NOMO-1 treated with DMSO at 0.1 percent for 48 hours (cell line): ENCODE data around the gene WDCP.
A peak's percentile ranks its signal among the peaks of the same experiment; 100 is the strongest.
"Not testable (repeated sequence)": the region's sequence is repeated elsewhere in the genome, so short reads cannot be mapped to it uniquely, and the experiment has no call there.

Experiments
- DNase-seq: peaks from one replicate; lab custom pipeline; 2025; ENCODE audit not compliant: unreplicated experiment; lab: John Stamatoyannopoulos, UW

WDCP gene

GRCh38 chr2:24072259-24072658 lies 25.1 kb upstream of the WDCP start:
- DNase-seq, result no peak

GRCh38 chr2:24065341-24065740 lies 18.1 kb upstream of the WDCP start:
- DNase-seq, result no peak

GRCh38 chr2:24058564-24059271 lies 11.5 kb upstream of the WDCP start:
- DNase-seq, result peak; percentile 15

GRCh38 chr2:24055750-24056149 lies 8.6 kb upstream of the WDCP start:
- no peak for DNase-seq

GRCh38 chr2:24054366-24055010 lies 7.3 kb upstream of the WDCP start:
- no peak for DNase-seq

- no peak for DNase-seq
Observed at GRCh38 chr2:24052951-24053350, 5.8 kb upstream of the WDCP start.

GRCh38 chr2:24051833-24052232 lies 4.6 kb upstream of the WDCP start:
- DNase-seq, result no peak

- DNase-seq, result no peak
Observed at GRCh38 chr2:24050041-24050979, 3.1 kb upstream of the WDCP start.

GRCh38 chr2:24049485-24050021 lies 2.4 kb upstream of the WDCP start, which contains the start of gene FKBP1B:
FKBP1B (plus strand) TSS chr2:24049741; CDS start chr2:24049850, 109 bp downstream.
- DNase-seq, result no peak

GRCh38 chr2:24048769-24049484 lies 1.7 kb upstream of the WDCP start:
- no peak for DNase-seq

- DNase-seq, result no peak
Observed at GRCh38 chr2:24047703-24048033, 477 bp upstream of the WDCP start.

GRCh38 chr2:24046599-24046929 lies 627 bp downstream of the WDCP start:
- DNase-seq, result no peak

- no peak for DNase-seq
Observed at GRCh38 chr2:24045511-24046508, 1.4 kb downstream of the WDCP start.

- DNase-seq, result not testable (repeated sequence)
Observed at GRCh38 chr2:24043133-24043532, 4.1 kb downstream of the WDCP start.

GRCh38 chr2:24040511-24040910 lies 6.7 kb downstream of the WDCP start:
- DNase-seq, result no peak

- DNase-seq, result no peak
Observed at GRCh38 chr2:24038786-24039499, 8.2 kb downstream of the WDCP start.

- no peak for DNase-seq
Observed at GRCh38 chr2:24026233-24026632, 21.0 kb downstream of the WDCP start.

GRCh38 chr2:24024996-24025663 lies 22.1 kb downstream of the WDCP start:
- DNase-seq, result no peak

- no peak for DNase-seq
Observed at GRCh38 chr2:24024018-24024417, 23.2 kb downstream of the WDCP start.
